Loucy (cell line): ENCODE data around the gene ANGPTL2.

Source experiments
- H2AFZ ChIP-seq: fragments of 200-600 bp; sonication (generic); 2 replicates; pipeline ENCODE4 v1.6.0; 2016; ENCODE audit warnings: antibody characterized with exemption, mild to moderate bottlenecking, low read length, moderate library complexity
- H3F3A ChIP-seq: fragments of 200-600 bp; 2 replicates; pipeline ENCODE4 v1.6.0; 2016; ENCODE audit warnings: antibody characterized with exemption, low read depth, mild to moderate bottlenecking
- H3K27me3 ChIP-seq: fragments of 200-600 bp; sonication (generic); 2 replicates; pipeline ENCODE4 v1.6.1; 2014; ENCODE audit warnings: low read length, mild to moderate bottlenecking; ENCODE audit not compliant: insufficient read depth, poor library complexity, severe bottlenecking
- H3K36me3 ChIP-seq: fragments of 200-600 bp; sonication (generic); 2 replicates; pipeline ENCODE4 v1.6.1; 2016; ENCODE audit warnings: low read length; ENCODE audit not compliant: insufficient read depth
- H3K4me1 ChIP-seq: fragments of 200-600 bp; sonication (generic); 2 replicates; pipeline ENCODE4 v1.5.1; 2014; ENCODE audit warnings: low read length, mild to moderate bottlenecking; ENCODE audit not compliant: insufficient read depth, poor library complexity, severe bottlenecking
- H3K4me2 ChIP-seq: fragments of 200-600 bp; sonication (generic); 2 replicates; pipeline ENCODE4 v1.6.0; 2014; ENCODE audit warnings: antibody characterized with exemption, low read length, low read depth, mild to moderate bottlenecking; ENCODE audit not compliant: poor library complexity, severe bottlenecking
- H3K4me3 ChIP-seq: fragments of 200-600 bp; sonication (generic); 2 replicates; pipeline ENCODE4 v1.5.1; 2014; ENCODE audit warnings: low read length, mild to moderate bottlenecking, mixed read lengths; ENCODE audit not compliant: poor library complexity, severe bottlenecking
- H3K79me2 ChIP-seq: fragments of 200-600 bp; sonication (generic); 2 replicates; pipeline ENCODE4 v1.6.1; 2014; ENCODE audit warnings: low read length; ENCODE audit not compliant: insufficient read depth
- H3K9ac ChIP-seq: fragments of 200-600 bp; sonication (generic); 2 replicates; pipeline ENCODE4 v1.6.0; 2014; ENCODE audit warnings: mild to moderate bottlenecking, low read depth, low read length, moderate library complexity; ENCODE audit not compliant: poor library complexity, severe bottlenecking
- H3K9me2 ChIP-seq: fragments of 200-600 bp; sonication (generic); replicated peaks from 2 replicates; pipeline ENCODE4 v1.6.1; 2016; ENCODE audit warnings: low read depth, low read length, mixed read lengths
- H3K9me3 ChIP-seq: fragments of 200-600 bp; sonication (generic); 2 replicates; pipeline ENCODE4 v1.6.1; 2014; ENCODE audit warnings: mild to moderate bottlenecking, antibody characterized with exemption, low read length, low read depth; ENCODE audit not compliant: insufficient read depth
- H4K20me1 ChIP-seq: fragments of 200-600 bp; sonication (generic); 2 replicates; pipeline ENCODE4 v1.6.0; 2014; ENCODE audit warnings: antibody characterized with exemption, low read length, mild to moderate bottlenecking; ENCODE audit not compliant: insufficient read depth, poor library complexity, severe bottlenecking
- CTCF ChIP-seq: fragments of 200-600 bp; sonication (generic); conservative IDR thresholded peaks from 2 replicates; pipeline ENCODE4 v1.5.1; 2014; ENCODE audit warnings: mild to moderate bottlenecking, antibody characterized with exemption, low read length
- EZH2phosphoT487 ChIP-seq: fragments of 200-600 bp; IDR thresholded peaks from 2 replicates; pipeline ENCODE4 v1.6.1; 2018; ENCODE audit warnings: antibody characterized with exemption, mild to moderate bottlenecking, moderate library complexity, borderline replicate concordance

The ANGPTL2 gene

GRCh38 chr9:127087411-127087810 lies 35.0 kb downstream of the ANGPTL2 start:
- H3K79me2 ChIP-seq, result no peaks in the 10 kb centered on the region
- no peak overlapping the region for H3K9ac ChIP-seq
- no peaks in the 10 kb centered on the region for H3K4me1 ChIP-seq
- TF ChIP-seq EZH2phosphoT487 (no peak), CTCF (no peak)
- no peaks in the 10 kb centered on the region for H3K36me3 ChIP-seq
- no peak overlapping the region for H2AFZ ChIP-seq
- H3F3A ChIP-seq, result no peaks in the 10 kb centered on the region
- H3K9me3 ChIP-seq, result no peaks in the 10 kb centered on the region
- no peak overlapping the region for H3K4me3 ChIP-seq
- no peaks in the 10 kb centered on the region for H3K27me3 ChIP-seq
- no peaks in the 10 kb centered on the region for H3K9me2 ChIP-seq
- no peak overlapping the region for H3K4me2 ChIP-seq
- no peaks in the 10 kb centered on the region for H4K20me1 ChIP-seq

GRCh38 chr9:127086771-127087170 lies 35.7 kb downstream of the ANGPTL2 start:
- H3F3A ChIP-seq, result no peaks in the 10 kb centered on the region
- no peaks in the 10 kb centered on the region for H3K9me3 ChIP-seq
- H4K20me1 ChIP-seq, result no peaks in the 10 kb centered on the region
- H3K4me2 ChIP-seq, result no peak overlapping the region
- H3K9ac ChIP-seq, result no peak overlapping the region
- TF ChIP-seq EZH2phosphoT487, result no peak
- no peak for TF ChIP-seq CTCF
- H3K4me3 ChIP-seq, result no peak overlapping the region
- H3K4me1 ChIP-seq, result no peaks in the 10 kb centered on the region
- no peak overlapping the region for H2AFZ ChIP-seq
- H3K36me3 ChIP-seq, result no peaks in the 10 kb centered on the region
- no peaks in the 10 kb centered on the region for H3K27me3 ChIP-seq
- H3K9me2 ChIP-seq, result no peaks in the 10 kb centered on the region
- no peaks in the 10 kb centered on the region for H3K79me2 ChIP-seq

- H2AFZ ChIP-seq, result no peak overlapping the region
- no peak overlapping the region for H3K9ac ChIP-seq
- no peaks in the 10 kb centered on the region for H3K79me2 ChIP-seq
- no peaks in the 10 kb centered on the region for H3K9me3 ChIP-seq
- no peaks in the 10 kb centered on the region for H4K20me1 ChIP-seq
- H3K4me1 ChIP-seq, result no peaks in the 10 kb centered on the region
- no peaks in the 10 kb centered on the region for H3K36me3 ChIP-seq
- H3K4me2 ChIP-seq, result no peak overlapping the region
- H3K27me3 ChIP-seq, result no peaks in the 10 kb centered on the region
- TF ChIP-seq CTCF, result no peak
- TF ChIP-seq EZH2phosphoT487, result no peak
- no peak overlapping the region for H3K4me3 ChIP-seq
- H3F3A ChIP-seq, result no peaks in the 10 kb centered on the region
- H3K9me2 ChIP-seq, result no peaks in the 10 kb centered on the region
Measured at GRCh38 chr9:127085186-127085585, 37.2 kb downstream of the ANGPTL2 start.
